KOPT-K1 (cell line): ENCODE results near the gene SEMA7A.
"Not testable (repeated sequence)": the region's sequence is repeated elsewhere in the genome, so short reads cannot be mapped to it uniquely, and the experiment has no call there.

ENCODE experiments used
- H3K27ac ChIP-seq: fragments of 200-600 bp; sonication (generic); 2 replicates; pipeline ENCODE4 v1.5.1; 2016; ENCODE audit warnings: antibody characterized with exemption, mild to moderate bottlenecking, low read depth, low read length; ENCODE audit not compliant: poor library complexity, severe bottlenecking
- H3K36me3 ChIP-seq: fragments of 200-600 bp; sonication (generic); 2 replicates; pipeline ENCODE4 v1.5.1; 2017; ENCODE audit warnings: antibody characterized with exemption, mild to moderate bottlenecking, low read length, moderate library complexity; ENCODE audit not compliant: insufficient read depth
- H3K9me3 ChIP-seq: fragments of 200-600 bp; sonication (generic); 2 replicates; pipeline ENCODE4 v1.5.1; 2017; ENCODE audit warnings: antibody characterized with exemption, low read length, mild to moderate bottlenecking; ENCODE audit not compliant: insufficient read depth, poor library complexity, severe bottlenecking

The SEMA7A gene

DNA sequence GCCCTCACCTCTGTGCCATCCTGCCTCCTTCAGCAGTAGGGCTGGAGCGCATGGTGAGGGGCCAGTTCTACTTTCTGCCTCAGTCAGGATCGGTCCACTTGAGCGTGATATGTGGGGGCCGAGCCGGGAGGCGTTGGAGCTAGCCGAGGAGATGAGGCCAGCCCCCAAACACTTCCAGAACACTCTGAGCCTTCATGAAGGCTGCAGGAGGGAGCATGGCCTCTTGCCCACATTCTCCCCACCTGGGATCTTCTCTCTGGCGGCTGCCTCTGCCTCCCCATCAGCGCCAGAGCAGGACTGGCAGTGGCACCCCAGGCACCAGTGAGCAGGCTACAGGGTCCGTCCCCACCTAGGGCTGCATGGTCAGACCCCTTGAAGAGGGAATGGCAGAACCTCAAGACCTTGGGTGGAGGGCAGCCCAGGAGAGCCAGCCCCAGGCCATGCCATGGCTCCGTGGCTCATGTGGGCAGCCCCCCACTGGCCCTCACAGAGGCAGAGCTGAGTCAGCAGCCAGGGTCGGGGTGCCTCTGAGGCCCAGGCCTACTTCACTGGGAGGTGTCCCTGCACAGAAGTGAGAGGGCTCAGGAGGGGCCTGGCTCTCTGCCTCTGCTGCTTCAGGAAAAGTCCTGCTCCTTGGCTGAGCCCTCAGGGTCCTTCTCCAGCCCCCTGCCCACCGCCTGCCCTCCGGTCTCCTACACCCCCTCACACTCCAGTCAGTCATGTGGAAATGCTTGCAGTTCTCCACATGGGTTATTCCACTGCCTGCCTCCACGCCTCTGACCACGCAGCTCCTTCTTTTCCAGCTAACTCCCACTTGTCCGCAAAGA, 38.2 kb downstream of the SEMA7A start:
- Histone ChIP-seq H3K36me3 (no peaks in the 10 kb centered on the region), H3K27ac (peak overlapping the region; percentile 99), H3K9me3 (no peaks in the 10 kb centered on the region)

DNA sequence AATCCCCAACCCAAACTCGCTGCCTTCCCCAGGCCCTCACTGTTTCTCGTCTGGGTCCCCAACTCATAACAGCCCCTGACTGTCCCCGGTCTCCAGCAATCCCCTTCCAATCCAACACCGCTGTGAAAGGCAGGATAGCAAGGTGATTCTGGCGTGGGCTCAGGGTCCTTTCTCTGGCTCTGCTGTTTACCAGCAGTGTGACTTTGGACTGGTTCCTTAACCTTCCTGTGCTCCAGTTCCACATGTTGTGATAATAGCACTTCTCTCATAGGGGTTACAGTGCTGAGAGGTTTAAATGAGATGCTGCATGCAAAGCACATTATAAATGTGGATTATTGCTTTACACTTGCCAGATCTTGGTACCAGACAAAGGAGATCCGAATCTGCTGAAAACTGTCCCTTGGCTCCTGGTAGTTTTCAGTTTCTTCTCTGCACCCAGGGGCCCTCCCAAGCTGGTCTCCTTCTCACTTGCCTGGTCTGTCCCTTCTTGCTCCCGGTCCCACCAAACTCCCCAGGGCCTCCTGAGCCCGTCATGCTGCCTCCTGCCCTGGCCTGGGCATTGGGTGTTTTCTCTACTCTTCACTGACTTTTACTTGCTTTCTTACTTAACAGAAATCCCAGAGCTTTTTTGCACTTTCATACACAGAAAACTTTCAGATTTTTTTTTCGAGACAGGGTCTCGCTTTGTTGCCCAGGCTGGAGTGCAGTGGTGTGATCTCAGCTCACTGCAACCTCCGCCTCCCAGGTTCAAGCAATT, 39.5 kb downstream of the SEMA7A start:
- Histone ChIP-seq H3K27ac (peak overlapping the region; percentile 99), H3K9me3 (no peaks in the 10 kb centered on the region), H3K36me3 (no peaks in the 10 kb centered on the region)

DNA sequence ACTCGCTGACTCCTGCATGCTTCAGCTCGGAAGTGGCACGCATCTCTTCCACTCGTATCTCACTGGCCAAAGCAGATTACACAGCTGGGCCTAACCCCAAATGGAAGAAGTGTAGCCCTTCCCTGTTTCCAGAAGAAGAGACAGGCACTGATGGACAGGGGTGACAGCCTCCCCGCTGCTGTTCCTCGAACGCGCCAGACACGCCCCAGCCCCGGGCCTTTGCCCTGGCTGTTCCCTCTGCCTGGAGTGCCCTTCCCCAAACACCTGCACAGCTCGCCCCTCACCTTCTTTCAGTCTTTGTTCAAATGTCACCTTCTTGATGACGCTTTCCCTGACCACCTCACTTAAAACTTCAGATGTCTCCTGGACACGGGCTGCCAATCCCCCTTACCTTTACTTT, 40.3 kb downstream of the SEMA7A start:
- no peaks in the 10 kb centered on the region for H3K9me3 ChIP-seq
- H3K36me3 ChIP-seq = no peaks in the 10 kb centered on the region
- peak overlapping the region; percentile 99 for H3K27ac ChIP-seq

DNA sequence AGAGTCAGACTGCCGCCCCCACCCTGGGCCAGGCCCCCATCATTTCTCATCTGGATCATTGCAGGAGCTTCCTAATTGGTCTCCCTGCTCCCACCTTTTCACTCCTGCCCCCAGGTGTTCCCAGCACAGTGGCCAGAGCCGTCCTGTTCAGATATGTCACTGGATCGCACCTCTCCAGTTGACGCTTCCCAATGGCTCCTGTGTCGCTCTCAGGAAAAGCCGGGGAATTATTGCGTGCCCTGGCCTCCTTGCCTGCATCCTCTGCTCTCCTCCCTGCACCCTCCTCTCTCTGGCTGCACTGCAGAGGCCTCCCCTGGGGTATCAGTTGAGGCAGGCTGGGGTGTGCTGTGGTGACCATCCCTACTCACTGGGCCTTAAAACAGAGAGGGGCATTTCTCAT, 40.9 kb downstream of the SEMA7A start:
- Histone ChIP-seq H3K27ac (peak overlapping the region; percentile 99), H3K36me3 (no peaks in the 10 kb centered on the region), H3K9me3 (no peaks in the 10 kb centered on the region)

DNA sequence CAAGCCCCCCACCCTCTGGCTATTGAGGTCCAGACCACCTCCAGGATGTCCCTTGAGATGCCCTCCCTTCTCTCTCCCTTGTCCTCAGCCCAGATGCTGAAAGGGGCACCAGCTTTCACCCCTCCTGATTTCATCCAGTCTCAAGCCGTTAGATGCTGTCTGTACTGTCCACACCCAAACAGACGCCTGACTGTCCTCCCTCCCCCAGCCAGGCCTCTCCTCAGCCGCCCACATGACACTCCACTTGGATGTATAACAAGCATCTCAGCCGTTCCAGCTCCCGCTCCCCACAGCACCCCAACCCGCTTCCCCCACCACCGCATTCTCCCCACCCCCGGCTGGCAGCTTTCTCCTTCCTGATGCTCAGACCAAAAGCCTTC, 41.3 kb downstream of the SEMA7A start:
- Histone ChIP-seq H3K9me3 (no peaks in the 10 kb centered on the region), H3K27ac (peak overlapping the region; percentile 99), H3K36me3 (no peaks in the 10 kb centered on the region)

DNA sequence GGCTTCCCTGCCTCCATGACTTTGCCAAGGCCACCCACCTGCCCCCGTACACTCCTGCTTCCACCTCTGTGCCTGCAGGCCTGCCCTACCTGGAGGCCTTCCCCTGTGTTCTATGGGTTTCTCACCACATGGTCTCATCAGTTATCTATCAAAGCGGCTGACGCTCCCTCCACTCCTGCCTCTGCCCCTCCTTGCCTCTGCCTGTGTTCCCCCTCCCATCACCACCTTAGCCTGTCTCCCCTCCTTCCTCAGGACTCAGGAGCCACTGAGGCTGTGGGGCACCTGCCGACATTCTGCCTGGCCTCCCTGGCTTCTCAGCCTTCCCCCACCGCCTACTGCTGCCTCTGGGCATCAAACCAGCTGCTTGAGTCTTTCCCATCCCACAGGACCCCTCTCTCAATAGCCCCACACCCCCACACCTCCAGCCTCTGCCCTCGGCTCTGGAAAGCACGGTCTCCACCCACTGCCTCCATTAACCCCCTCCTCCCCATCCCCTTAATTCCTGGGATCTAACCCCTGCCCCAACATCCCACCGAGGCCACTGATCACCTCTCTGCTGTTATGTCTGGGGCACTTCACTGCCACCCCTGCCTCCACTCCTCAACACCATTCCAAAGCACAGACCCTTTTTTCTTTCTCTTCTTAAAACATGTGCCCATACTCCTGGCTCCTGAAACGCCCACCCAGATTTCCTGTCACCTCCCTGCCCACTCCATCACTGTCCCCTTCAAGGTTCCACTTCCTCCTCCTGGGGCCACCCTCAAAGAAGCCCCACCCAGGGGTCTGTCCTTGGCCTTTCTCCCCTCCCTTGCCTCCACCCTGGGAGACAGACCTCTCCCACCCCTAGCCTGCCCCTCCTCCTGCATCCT, 41.9 kb downstream of the SEMA7A start:
- Histone ChIP-seq H3K27ac (peak overlapping the region; percentile 99), H3K9me3 (no peaks in the 10 kb centered on the region), H3K36me3 (no peaks in the 10 kb centered on the region)

DNA sequence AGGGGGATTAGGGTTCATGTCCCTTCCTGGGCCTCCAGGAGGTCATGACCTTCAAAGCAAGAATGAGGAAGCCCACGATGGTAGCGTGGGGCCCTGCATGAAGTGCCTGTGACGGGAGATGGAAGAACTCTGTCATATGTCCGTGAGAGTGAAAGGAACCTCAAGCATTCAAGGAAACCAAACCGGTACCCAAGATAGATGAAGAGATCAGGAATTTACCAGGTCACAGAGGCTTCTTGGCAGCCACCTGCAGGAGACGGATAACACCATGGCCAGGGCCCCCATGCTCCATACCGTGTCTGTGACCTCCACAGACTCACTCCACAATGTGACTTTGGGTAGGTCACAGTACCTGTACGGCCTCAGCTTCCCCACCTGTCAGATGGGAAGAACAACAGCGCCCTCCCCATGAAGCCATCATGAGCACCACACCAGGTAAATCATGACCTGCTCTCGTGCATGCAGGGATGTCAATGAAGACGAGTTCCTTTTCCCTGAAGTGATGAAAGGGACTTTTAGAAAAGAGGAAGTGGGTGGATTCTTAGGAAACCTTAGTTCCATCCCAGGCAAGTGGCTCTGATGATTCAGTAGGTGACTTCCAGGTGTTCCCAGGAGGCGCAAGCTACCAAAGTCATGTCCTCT, 43.0 kb downstream of the SEMA7A start:
- no peaks in the 10 kb centered on the region for H3K36me3 ChIP-seq
- peak overlapping the region; percentile 99 for H3K27ac ChIP-seq
- no peaks in the 10 kb centered on the region for H3K9me3 ChIP-seq

DNA sequence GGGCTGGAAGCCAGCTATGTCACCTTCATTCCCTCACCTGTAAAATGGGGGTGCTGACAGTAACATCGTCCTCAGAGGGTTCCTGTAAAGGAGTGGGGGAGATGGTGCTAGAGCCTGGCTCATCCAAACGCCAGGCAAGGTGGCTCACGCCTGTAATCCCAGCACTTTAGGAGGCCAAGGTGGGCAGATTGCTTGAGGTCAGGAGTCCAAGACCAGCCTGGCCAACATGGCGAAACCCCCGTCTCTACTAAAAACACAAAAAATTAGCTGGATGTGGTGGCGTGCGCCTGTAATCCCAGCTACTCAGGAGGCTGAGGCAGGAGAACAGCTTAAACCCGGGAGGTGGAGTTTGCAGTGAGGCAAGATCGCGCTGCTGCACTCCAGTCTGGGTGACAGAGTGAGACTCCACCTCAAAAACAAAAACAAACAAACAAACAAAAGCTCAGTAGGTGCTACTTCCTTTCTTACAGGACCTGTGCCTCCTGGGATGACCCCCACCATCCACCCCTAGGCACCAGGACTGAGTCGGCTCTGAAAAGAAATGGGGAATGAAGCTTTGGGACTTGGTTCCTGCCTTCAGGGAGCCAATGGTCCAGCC, 43.6 kb downstream of the SEMA7A start:
- H3K36me3 ChIP-seq, H3K9me3 ChIP-seq: not testable (repeated sequence)
- H3K27ac ChIP-seq = peak overlapping the region; percentile 99

DNA sequence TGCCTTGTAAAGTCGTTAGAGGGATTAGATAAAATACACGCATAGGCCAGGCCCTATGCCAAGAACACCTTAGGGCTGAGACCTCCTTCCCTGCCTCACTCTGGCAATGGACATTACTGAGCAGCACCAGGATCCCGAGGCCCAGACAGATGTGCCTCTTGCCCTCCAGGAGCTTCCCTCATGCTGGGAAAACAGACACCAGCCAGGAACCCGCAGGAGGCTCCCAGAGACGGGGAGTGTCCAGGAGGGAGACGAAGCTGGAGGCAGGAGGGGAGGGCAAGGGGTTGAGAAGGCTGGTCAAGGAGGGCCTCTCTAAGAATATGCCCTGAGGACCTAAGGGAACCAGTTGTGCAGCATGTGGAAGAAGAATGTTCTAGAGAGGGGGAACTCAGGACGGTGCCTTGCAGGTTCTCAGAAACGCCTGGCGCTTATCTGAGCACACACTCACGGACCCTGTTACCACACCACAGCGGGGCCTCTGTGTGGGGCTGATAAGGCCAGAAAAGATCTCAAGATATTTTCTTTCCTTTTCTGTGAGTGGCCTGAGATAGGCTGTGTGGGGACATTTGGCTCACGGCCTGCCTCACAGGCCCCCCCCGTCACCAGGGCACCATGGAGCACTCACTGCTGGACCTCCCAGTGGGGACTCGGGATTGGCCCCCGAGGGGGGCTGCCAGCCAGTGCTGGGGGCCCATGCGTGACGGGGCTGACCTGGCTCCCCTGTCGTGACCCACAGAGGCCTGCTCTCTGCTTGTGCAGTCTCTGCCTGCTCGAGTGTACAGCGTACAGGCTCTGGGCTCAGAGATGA, 44.3 kb downstream of the SEMA7A start:
- H3K9me3 ChIP-seq = no peaks in the 10 kb centered on the region
- H3K27ac ChIP-seq = peak overlapping the region; percentile 99
- H3K36me3 ChIP-seq = no peaks in the 10 kb centered on the region

DNA sequence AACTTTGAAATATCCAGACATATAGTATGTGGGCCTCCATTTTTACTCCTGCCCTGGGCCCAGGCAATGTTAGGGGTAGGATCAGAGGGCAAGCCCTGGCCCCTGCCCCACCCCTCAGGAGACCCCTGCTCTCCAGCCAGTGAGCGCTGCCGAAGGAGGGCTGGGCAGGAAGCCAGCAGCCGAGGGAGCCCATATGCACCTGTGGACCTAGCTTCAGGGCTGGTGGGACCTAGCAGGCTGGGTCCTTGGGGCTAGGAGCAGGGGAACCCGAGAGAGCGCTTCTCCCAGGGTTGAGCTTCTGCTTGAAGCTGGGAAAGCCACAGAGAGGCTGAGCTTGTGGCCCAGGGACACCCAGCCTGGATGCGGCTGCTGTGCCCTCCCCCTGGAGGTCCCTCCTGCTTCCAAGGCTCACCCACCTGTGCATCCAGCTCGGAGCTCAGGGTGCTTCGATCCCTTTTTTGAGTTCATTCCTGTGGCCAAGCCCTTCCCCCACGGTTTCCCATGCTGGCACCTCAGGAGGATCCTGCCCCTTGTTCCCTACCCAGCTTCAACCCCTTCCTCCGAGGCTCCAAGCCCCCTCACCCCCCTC, 45.3 kb downstream of the SEMA7A start:
- Histone ChIP-seq H3K36me3 (no peaks in the 10 kb centered on the region), H3K27ac (peak overlapping the region; percentile 99), H3K9me3 (no peaks in the 10 kb centered on the region)

DNA sequence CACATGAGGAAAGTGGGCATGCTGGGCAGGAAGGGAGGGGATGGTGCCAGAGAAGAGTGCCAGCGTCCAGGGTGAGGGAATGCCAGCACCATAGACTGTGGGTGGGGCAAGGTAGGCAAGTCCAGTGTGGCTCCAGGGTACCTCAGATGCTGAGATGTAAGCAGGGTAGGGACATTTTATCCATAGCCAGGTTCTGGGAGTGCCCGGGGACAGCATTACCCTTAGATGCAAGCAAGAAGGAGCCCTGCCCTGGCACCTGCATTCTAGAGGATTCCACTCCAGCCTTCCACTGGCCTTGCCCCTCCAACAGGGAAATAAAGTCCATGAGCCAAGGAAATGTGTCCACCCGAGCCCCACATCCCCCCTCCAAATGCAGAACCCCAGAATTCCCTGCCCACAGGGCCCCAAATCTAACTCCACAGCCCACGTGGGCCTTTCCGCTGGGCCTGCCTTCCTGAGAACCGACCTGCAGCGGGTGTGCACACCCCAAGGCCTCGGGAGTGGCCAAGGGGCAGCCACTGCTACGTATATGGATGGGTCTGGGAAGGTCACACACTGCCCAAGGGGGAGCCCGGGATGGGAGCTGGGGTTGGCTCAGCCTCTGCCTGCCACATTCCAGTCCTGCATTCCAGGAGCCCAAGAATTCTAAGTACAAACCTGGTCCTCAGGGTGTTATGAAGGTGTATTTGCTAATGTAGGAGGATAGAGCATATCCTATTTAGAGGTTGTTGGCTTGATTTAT, 46.0 kb downstream of the SEMA7A start:
- Histone ChIP-seq H3K27ac (peak overlapping the region; percentile 99), H3K9me3 (no peaks in the 10 kb centered on the region), H3K36me3 (no peaks in the 10 kb centered on the region)

DNA sequence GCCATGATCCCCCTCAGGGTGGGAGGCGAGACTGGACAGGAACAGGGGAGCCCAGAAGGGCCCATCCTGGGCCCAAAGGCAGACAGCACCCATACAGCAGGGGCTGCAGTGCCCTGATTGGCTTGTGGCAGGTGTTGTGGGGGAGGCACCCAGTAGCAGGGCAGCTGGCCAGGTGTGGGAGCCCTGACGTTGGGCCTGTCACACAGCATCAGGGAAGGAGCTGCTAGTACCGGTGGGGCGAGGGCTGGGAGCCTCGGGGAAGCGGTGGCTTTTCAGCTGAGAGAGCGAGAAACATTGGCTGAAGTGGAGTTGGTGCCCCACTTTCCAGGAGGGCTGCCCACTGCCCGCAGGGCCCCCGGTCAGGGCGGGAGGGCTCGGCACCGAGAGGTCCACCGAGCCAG, 46.6 kb downstream of the SEMA7A start:
- no peaks in the 10 kb centered on the region for H3K36me3 ChIP-seq
- H3K27ac ChIP-seq = peak overlapping the region; percentile 99

More for the DNA sequence above, 46.6 kb downstream of the SEMA7A start:
- no peaks in the 10 kb centered on the region for H3K9me3 ChIP-seq
